HepG2 (cell line): Measurements from ENCODE around the gene TRIM31. TPM values are rescaled to one million over a fixed set of nuclear protein-coding genes. Genes with fewer than 3 reads are reported as not detected.
A peak's percentile ranks its signal among the peaks of the same experiment; 100 is the strongest.

ENCODE experiments used
- ETV5 ChIP-seq: IDR thresholded peaks from 2 replicates; pipeline ENCODE4 v1.6.1; 2018; ENCODE audit warnings: missing biosample characterization, missing genetic modification reagents, inconsistent platforms, borderline replicate concordance
- FOXK2 ChIP-seq: fragments of 450-650 bp; IDR thresholded peaks from 2 replicates; pipeline ENCODE4 v1.6.1; 2016
- GATA4 ChIP-seq: sonication (generic); IDR thresholded peaks from 2 replicates; pipeline ENCODE4 v1.6.1; 2016; ENCODE audit warnings: antibody characterized with exemption, low read depth, borderline replicate concordance
- HES4 ChIP-seq: sonication (generic); formaldehyde crosslinking; IDR thresholded peaks from 2 replicates; pipeline ENCODE4 v1.9.0; 2021; ENCODE audit warnings: mild to moderate bottlenecking, missing genetic modification reagents, borderline replicate concordance
- LCORL ChIP-seq, 2 experiments: fragments of 450-650 bp in 1 of 2; sonication (generic) in 1 of 2; formaldehyde crosslinking in 1 of 2; IDR thresholded peaks; 2 replicates each; pipeline versions ENCODE4 v1.5.0 to v1.6.1; 2017 to 2020; ENCODE audit warnings: antibody characterized with exemption in 1 of 2, missing genetic modification reagents in 1 of 2
- NONO ChIP-seq, 2 experiments: fragments of 450-650 bp in 1 of 2; sonication (generic) in 1 of 2; formaldehyde crosslinking in 1 of 2; IDR thresholded peaks in 1 of 2; conservative IDR thresholded peaks in 1 of 2; 2 replicates each; pipeline versions ENCODE4 v1.6.1 to v1.8.0; 2017 to 2022; ENCODE audit warnings: mild to moderate bottlenecking in 1 of 2, missing genetic modification reagents in 1 of 2, moderate library complexity in 1 of 2
- RBFOX2 ChIP-seq: fragments of 200-400 bp; formaldehyde crosslinking; IDR thresholded peaks from 2 replicates; pipeline ENCODE4 v1.6.1; 2017; ENCODE audit warnings: low read depth, mild to moderate bottlenecking, low read length
- SMC3 ChIP-seq: IDR thresholded peaks from 2 replicates; pipeline ENCODE4 v1.6.1; 2011; ENCODE audit warnings: low read length, improper control_type of control experiment
- SRSF4 ChIP-seq: fragments of 200-400 bp; formaldehyde crosslinking; IDR thresholded peaks from one replicate; pipeline ENCODE4 v1.6.1; 2018; ENCODE audit warnings: mild to moderate bottlenecking, low read depth, low read length, moderate library complexity; ENCODE audit not compliant: poor library complexity, severe bottlenecking
- STAT5B ChIP-seq: sonication (generic); formaldehyde crosslinking; IDR thresholded peaks from 2 replicates; pipeline ENCODE4 v1.4.0; 2020; ENCODE audit warnings: missing genetic modification reagents
- XBP1 ChIP-seq: sonication (generic); formaldehyde crosslinking; IDR thresholded peaks from 2 replicates; pipeline ENCODE4 v1.5.0; 2020; ENCODE audit warnings: missing genetic modification reagents
- ZFP36 ChIP-seq: fragments of 150-350 bp; IDR thresholded peaks from 2 replicates; pipeline ENCODE4 v1.6.1; 2018; ENCODE audit warnings: borderline replicate concordance, low read length, low read depth; ENCODE audit not compliant: partially characterized antibody
- ZFYVE20 ChIP-seq: sonication (generic); formaldehyde crosslinking; IDR thresholded peaks from 2 replicates; pipeline ENCODE4 v1.8.0; 2023; ENCODE audit warnings: low read depth, mild to moderate bottlenecking, moderate library complexity, missing genetic modification reagents, borderline replicate concordance
- ZNF431 ChIP-seq: sonication (generic); formaldehyde crosslinking; IDR thresholded peaks from 2 replicates; pipeline ENCODE4 v1.9.0; 2022; ENCODE audit warnings: missing genetic modification reagents, low read depth, mild to moderate bottlenecking, borderline replicate concordance
- ZNF766 ChIP-seq: sonication (generic); formaldehyde crosslinking; IDR thresholded peaks from 2 replicates; pipeline ENCODE4 v1.5.0; 2020; ENCODE audit warnings: missing genetic modification reagents, borderline replicate concordance
- polyA plus RNA-seq, 8 experiments: library from polyadenylated mRNA; depleted of rRNA in 3 of 8; stranded (reverse) in 7 of 8; unstranded in 1 of 8; fragments of >200 nt; fragmentation: Illumina TruSeq in 4 of 8; extraction: Trizol in 4 of 8; gene quantifications; 2 replicates each; pipeline versions ENCODE4 v1.2.1 to v1.2.3, GENCODE V29; 2011 to 2016; ENCODE audit warnings: low read depth in 4 of 8, missing spikeins in 1 of 8, mixed read lengths in 1 of 8; ENCODE audit not compliant: insufficient read depth in 1 of 8
- total RNA-seq, 5 experiments: library from RNA; depleted of rRNA; stranded (reverse); fragments of >200 nt; fragmentation: Illumina TruSeq; extraction: Trizol; gene quantifications; 2 replicates each; pipeline ENCODE4 v1.2.3, GENCODE V29; 2016; ENCODE audit warnings: low read depth in 1 of 5
- TF ChIP-seq, protein P1 (sequence below): sonication (generic); formaldehyde crosslinking; IDR thresholded peaks from 2 replicates; pipeline ENCODE4 v1.4.0; 2020; ENCODE audit warnings: missing genetic modification reagents
- TF ChIP-seq, protein P2 (sequence below): sonication (generic); formaldehyde crosslinking; IDR thresholded peaks from 2 replicates; pipeline ENCODE4 v1.8.0; 2022; ENCODE audit warnings: missing genetic modification reagents, low read depth, mild to moderate bottlenecking, borderline replicate concordance
- TF ChIP-seq, protein P3 (sequence below): sonication (generic); formaldehyde crosslinking; IDR thresholded peaks from 2 replicates; pipeline ENCODE4 v1.9.0; 2021; ENCODE audit warnings: missing genetic modification reagents, borderline replicate concordance
- TF ChIP-seq, protein P4 (sequence below), 2 experiments: sonication (generic) in 1 of 2; formaldehyde crosslinking in 1 of 2; IDR thresholded peaks; 2 replicates each; pipeline versions ENCODE4 v1.5.1 to v1.6.1; 2011 to 2020; ENCODE audit warnings: borderline replicate concordance in 1 of 2, low read depth in 1 of 2, low read length in 1 of 2, mild to moderate bottlenecking in 1 of 2, missing genetic modification reagents in 1 of 2, moderate library complexity in 1 of 2
- TF ChIP-seq, protein P5 (sequence below): sonication (generic); formaldehyde crosslinking; IDR thresholded peaks from 2 replicates; pipeline ENCODE4 v1.8.1; 2022; ENCODE audit warnings: mild to moderate bottlenecking, missing genetic modification reagents

TRIM31 gene
- total and polyA plus RNA-seq, 2 of the 13 experiments (the other 11 are each of a cell fraction or from before 2014, with no cell fraction given) = 0.13 to 0.51 TPM

DNA sequence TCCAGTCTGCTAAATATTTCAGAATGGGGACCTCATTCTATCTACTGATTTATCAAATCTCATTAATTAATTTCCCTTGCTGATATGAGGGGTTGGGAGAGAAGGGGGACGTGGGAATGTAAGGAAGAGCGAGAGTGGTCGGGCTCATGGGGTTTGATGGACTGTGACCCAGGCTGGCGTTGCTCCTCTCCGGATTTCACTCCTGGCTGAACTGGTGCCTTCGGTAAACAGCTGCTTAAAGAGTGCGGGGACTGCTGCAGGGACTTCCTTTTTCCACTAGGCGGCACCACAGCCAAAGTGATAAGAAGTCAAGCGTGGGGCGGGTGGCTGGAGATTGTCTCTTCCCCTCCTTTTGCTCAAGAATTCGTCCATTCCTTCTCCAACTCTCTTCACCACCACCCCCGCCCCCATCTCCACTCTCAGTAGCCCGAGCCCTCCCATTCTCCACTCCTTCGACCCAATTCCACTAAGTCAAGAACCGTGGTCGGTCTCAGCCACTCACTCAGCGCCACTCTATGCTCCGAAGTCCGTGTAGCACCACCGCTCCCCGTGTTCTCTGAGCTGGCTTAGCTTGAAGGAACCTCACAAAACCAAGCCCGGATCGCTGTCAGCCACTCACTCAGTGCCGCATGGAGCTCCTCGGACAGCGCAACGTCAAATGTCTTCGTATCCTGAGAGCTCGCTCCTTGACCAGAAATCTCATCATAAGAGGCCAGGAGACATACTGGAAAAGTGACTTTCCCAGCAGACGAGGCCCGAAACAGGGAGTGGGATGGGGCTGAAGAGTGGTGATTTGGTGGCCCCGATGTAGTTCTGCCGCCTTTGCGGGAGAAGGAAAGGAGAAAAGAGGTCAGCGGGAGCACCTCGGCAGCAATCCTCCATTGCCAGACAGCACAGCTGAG is 9.7 kb downstream of the TRIM31 start (continued):
- TF ChIP-seq ZNF766 = 0 out of 2 replicates have a peak, but pooled peaks have one; percentile 24
- TF ChIP-seq LCORL (IDR thresholded peaks at IDR 0.05) = no peak
- peak; percentile 80 for TF ChIP-seq LCORL (CRISPR knock-in tag; IDR thresholded peaks at IDR 0.05)
- TF ChIP-seq GATA4 = no peak; the same call in 1 of the 2 replicates
- TF ChIP-seq, protein P1, sequence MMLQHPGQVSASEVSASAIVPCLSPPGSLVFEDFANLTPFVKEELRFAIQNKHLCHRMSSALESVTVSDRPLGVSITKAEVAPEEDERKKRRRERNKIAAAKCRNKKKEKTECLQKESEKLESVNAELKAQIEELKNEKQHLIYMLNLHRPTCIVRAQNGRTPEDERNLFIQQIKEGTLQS (CRISPR knock-in tag) = 0 out of 2 replicates have a peak, but pooled peaks have one; percentile 35
- peak; percentile 67; the same call in 1 of the 2 replicates for TF ChIP-seq HES4 (CRISPR knock-in tag)
- no peak for TF ChIP-seq ZFP36
- TF ChIP-seq STAT5B (CRISPR knock-in tag) = no peak
- peak; percentile 57; the same call in 1 of the 2 replicates for TF ChIP-seq FOXK2
- TF ChIP-seq, protein P2, sequence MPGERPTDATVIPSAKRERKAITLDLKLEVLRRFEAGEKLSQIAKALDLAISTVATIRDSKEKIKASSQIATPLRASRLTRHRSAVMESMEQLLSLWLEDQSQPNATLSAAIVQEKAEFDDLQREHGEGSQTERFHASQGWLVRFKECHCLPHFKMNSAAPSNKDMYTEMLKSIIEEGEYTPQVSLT (CRISPR knock-in tag) = 0 out of 2 replicates have a peak, but pooled peaks have one; percentile 50
- no peak for TF ChIP-seq RBFOX2
- TF ChIP-seq XBP1 (CRISPR knock-in tag) = no peak
- TF ChIP-seq, protein P3, sequence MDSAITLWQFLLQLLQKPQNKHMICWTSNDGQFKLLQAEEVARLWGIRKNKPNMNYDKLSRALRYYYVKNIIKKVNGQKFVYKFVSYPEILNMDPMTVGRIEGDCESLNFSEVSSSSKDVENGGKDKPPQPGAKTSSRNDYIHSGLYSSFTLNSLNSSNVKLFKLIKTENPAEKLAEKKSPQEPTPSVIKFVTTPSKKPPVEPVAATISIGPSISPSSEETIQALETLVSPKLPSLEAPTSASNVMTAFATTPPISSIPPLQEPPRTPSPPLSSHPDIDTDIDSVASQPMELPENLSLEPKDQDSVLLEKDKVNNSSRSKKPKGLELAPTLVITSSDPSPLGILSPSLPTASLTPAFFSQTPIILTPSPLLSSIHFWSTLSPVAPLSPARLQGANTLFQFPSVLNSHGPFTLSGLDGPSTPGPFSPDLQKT = no peak
- TF ChIP-seq ETV5 (CRISPR knock-in tag) = peak; percentile 70; the same call in 1 of the 2 replicates
- TF ChIP-seq, protein P4, sequence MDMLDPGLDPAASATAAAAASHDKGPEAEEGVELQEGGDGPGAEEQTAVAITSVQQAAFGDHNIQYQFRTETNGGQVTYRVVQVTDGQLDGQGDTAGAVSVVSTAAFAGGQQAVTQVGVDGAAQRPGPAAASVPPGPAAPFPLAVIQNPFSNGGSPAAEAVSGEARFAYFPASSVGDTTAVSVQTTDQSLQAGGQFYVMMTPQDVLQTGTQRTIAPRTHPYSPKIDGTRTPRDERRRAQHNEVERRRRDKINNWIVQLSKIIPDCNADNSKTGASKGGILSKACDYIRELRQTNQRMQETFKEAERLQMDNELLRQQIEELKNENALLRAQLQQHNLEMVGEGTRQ (IDR thresholded peaks at IDR 0.05; ENCODE audit: low read depth, low read length) = 0 out of 2 replicates have a peak, but pooled peaks have one; percentile 1
- TF ChIP-seq, protein P4 (CRISPR knock-in tag; IDR thresholded peaks at IDR 0.05; ENCODE audit: borderline replicate concordance) = no peak
- TF ChIP-seq ZFYVE20 = no peak
- no peak for TF ChIP-seq ZNF431 (CRISPR knock-in tag)
- TF ChIP-seq, protein P5, sequence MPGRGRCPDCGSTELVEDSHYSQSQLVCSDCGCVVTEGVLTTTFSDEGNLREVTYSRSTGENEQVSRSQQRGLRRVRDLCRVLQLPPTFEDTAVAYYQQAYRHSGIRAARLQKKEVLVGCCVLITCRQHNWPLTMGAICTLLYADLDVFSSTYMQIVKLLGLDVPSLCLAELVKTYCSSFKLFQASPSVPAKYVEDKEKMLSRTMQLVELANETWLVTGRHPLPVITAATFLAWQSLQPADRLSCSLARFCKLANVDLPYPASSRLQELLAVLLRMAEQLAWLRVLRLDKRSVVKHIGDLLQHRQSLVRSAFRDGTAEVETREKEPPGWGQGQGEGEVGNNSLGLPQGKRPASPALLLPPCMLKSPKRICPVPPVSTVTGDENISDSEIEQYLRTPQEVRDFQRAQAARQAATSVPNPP (CRISPR knock-in tag) = no peak
- TF ChIP-seq SMC3 = peak; percentile 97
- no peak for TF ChIP-seq SRSF4
- TF ChIP-seq NONO (IDR thresholded peaks at IDR 0.05) = no peak
- TF ChIP-seq NONO (CRISPR knock-in tag; conservative IDR thresholded peaks at IDR 0.05) = peak; percentile 48; the same call in 1 of the 2 replicates
